HL-60/S4 treated with retinoic acid at 250 ng/mL for 4 days and 3 days (cell line): Measurements from ENCODE around the gene TBC1D22A.
"Not testable (repeated sequence)": the region's sequence is repeated elsewhere in the genome, so short reads cannot be mapped to it uniquely, and the experiment has no call there.

Source experiments
- in situ Hi-C: fragments of 300-500 bp; cut with MboI; formaldehyde crosslinking; loops from 2 replicates; pipeline ENCODE4 v1.7.0; 2022; ENCODE audit warnings: low sequenced_read_pairs

TBC1D22A gene

GRCh38 chr22:47106806-47107205 lies 344.4 kb downstream of the TBC1D22A start:
- in situ Hi-C loops: no loop called here

- in situ Hi-C loops: no loop called here
Observed at GRCh38 chr22:47107431-47107830, 345.0 kb downstream of the TBC1D22A start.

GRCh38 chr22:47110817-47111443 lies 348.5 kb downstream of the TBC1D22A start:
- in situ Hi-C loops: no loop called here

- in situ Hi-C loops: no loop called here
Observed at GRCh38 chr22:47111626-47112581, 349.5 kb downstream of the TBC1D22A start.

- in situ Hi-C loops: no loop called here
Observed at GRCh38 chr22:47112582-47112965, 350.1 kb downstream of the TBC1D22A start.

GRCh38 chr22:47112994-47113852 lies 350.8 kb downstream of the TBC1D22A start:
- in situ Hi-C loops: no loop called here

GRCh38 chr22:47113853-47114415 lies 351.5 kb downstream of the TBC1D22A start:
- in situ Hi-C loops: no loop called here

- in situ Hi-C loops: no loop called here
Observed at GRCh38 chr22:47114813-47115517, 352.5 kb downstream of the TBC1D22A start.

- in situ Hi-C loops: no loop called here
Observed at GRCh38 chr22:47115518-47115890, 353.1 kb downstream of the TBC1D22A start.

GRCh38 chr22:47115921-47116320 lies 353.5 kb downstream of the TBC1D22A start:
- in situ Hi-C loops: no loop called here

- in situ Hi-C loops: no loop called here
Observed at GRCh38 chr22:47116426-47117341, 354.2 kb downstream of the TBC1D22A start.

GRCh38 chr22:47117442-47117841 lies 355.0 kb downstream of the TBC1D22A start:
- in situ Hi-C loops: not testable (repeated sequence)

- in situ Hi-C loops: no loop called here
Observed at GRCh38 chr22:47119181-47119580, 356.7 kb downstream of the TBC1D22A start.

GRCh38 chr22:47120399-47120798 lies 357.9 kb downstream of the TBC1D22A start:
- in situ Hi-C loops: no loop called here

GRCh38 chr22:47121791-47122190 lies 359.3 kb downstream of the TBC1D22A start:
- in situ Hi-C loops: no loop called here

- in situ Hi-C loops: no loop called here
Observed at GRCh38 chr22:47122441-47123000, 360.1 kb downstream of the TBC1D22A start.

- in situ Hi-C loops: no loop called here
Observed at GRCh38 chr22:47123006-47123826, 360.8 kb downstream of the TBC1D22A start.

GRCh38 chr22:47123827-47124442 lies 361.5 kb downstream of the TBC1D22A start:
- in situ Hi-C loops: no loop called here
